HepG2 (cell line): ENCODE measurements around the gene CSNK1G1. TPM values are rescaled to one million over a fixed set of nuclear protein-coding genes. Genes with fewer than 3 reads are reported as not detected.

Experiments used
- FOSL1 ChIP-seq: sonication (generic); formaldehyde crosslinking; IDR thresholded peaks from 2 replicates; pipeline ENCODE4 v1.9.0; 2021; ENCODE audit warnings: missing genetic modification reagents, borderline replicate concordance
- IRF2 ChIP-seq: IDR thresholded peaks from 2 replicates; pipeline ENCODE4 v1.6.1; 2018; ENCODE audit warnings: missing genetic modification reagents, missing compliant biosample characterization
- SETDB1 ChIP-seq: sonication (generic); formaldehyde crosslinking; IDR thresholded peaks from 2 replicates; pipeline ENCODE4 v1.5.1; 2020; ENCODE audit warnings: missing genetic modification reagents, mild to moderate bottlenecking, borderline replicate concordance
- TOE1 ChIP-seq: sonication (generic); formaldehyde crosslinking; IDR thresholded peaks from 2 replicates; pipeline ENCODE4 v1.4.0; 2020; ENCODE audit warnings: mild to moderate bottlenecking, missing genetic modification reagents
- ZNF737 ChIP-seq: sonication (generic); formaldehyde crosslinking; IDR thresholded peaks from 2 replicates; pipeline ENCODE4 v1.5.0; 2020; ENCODE audit warnings: missing genetic modification reagents, mild to moderate bottlenecking, borderline replicate concordance
- polyA plus RNA-seq, 8 experiments: library from polyadenylated mRNA; depleted of rRNA in 3 of 8; stranded (reverse) in 7 of 8; unstranded in 1 of 8; fragments of >200 nt; fragmentation: Illumina TruSeq in 4 of 8; extraction: Trizol in 4 of 8; gene quantifications; 2 replicates each; pipeline versions ENCODE4 v1.2.1 to v1.2.3, GENCODE V29; 2011 to 2016; ENCODE audit warnings: low read depth in 4 of 8, missing spikeins in 1 of 8, mixed read lengths in 1 of 8; ENCODE audit not compliant: insufficient read depth in 1 of 8
- total RNA-seq, 5 experiments: library from RNA; depleted of rRNA; stranded (reverse); fragments of >200 nt; fragmentation: Illumina TruSeq; extraction: Trizol; gene quantifications; 2 replicates each; pipeline ENCODE4 v1.2.3, GENCODE V29; 2016; ENCODE audit warnings: low read depth in 1 of 5
- TF ChIP-seq, protein P1 (sequence below): sonication (generic); formaldehyde crosslinking; IDR thresholded peaks from 2 replicates; pipeline ENCODE4 v1.8.0; 2022; ENCODE audit warnings: mild to moderate bottlenecking, missing genetic modification reagents; ENCODE audit not compliant: insufficient replicate concordance
- TF ChIP-seq, protein P2 (sequence below): sonication (generic); formaldehyde crosslinking; IDR thresholded peaks from 2 replicates; pipeline ENCODE4 v1.4.0; 2020; ENCODE audit warnings: missing genetic modification reagents, borderline replicate concordance
- TF ChIP-seq, protein P3 (sequence below): sonication (generic); formaldehyde crosslinking; IDR thresholded peaks from 2 replicates; pipeline ENCODE4 v1.4.0; 2020; ENCODE audit warnings: missing genetic modification reagents, mild to moderate bottlenecking, borderline replicate concordance

Gene CSNK1G1
- total and polyA plus RNA-seq, 2 of the 13 experiments (the other 11 are each of a cell fraction or from before 2014, with no cell fraction given): 8.5 to 12.6 TPM

DNA sequence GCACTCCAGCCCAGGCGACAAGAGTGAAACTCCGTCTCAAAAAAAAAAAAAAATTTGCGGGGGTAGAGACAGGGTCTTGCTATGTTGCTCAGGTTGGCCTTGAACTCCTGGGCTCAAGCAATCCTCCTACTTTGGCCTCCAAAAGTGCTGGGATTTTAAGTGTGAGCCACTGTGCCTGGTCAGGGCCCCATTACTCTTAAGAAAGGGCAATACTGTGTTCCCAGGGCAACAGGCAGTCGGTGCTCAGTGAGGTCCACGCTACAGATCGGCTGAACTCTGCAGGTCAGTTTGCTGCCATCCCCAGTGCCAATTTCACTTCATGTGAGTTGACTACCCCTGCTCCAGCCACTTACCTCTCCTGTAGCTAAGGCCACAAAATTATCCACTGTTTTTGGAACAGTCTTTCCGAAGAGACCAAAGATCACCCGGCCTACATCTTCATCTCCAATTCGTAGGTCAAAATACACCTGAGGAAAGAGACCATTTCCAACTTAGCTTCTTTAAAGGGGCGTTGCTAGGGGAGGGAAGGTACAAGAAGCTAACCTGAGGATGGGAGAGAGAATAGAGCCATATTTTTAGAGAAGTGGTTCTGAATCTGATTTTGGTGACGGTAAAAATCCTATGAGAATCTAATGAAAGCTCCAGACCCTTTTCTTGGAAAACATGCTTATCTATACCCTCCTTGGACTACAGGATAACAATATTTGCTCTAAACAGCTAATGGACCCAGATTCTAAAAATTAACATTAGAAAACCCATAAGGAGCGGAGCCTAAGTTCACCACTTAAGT, 194.1 kb downstream of the CSNK1G1 start (continued):
- no peak for TF ChIP-seq TOE1 (CRISPR knock-in tag)
- TF ChIP-seq IRF2 (CRISPR knock-in tag): no peak
- TF ChIP-seq, protein P1, sequence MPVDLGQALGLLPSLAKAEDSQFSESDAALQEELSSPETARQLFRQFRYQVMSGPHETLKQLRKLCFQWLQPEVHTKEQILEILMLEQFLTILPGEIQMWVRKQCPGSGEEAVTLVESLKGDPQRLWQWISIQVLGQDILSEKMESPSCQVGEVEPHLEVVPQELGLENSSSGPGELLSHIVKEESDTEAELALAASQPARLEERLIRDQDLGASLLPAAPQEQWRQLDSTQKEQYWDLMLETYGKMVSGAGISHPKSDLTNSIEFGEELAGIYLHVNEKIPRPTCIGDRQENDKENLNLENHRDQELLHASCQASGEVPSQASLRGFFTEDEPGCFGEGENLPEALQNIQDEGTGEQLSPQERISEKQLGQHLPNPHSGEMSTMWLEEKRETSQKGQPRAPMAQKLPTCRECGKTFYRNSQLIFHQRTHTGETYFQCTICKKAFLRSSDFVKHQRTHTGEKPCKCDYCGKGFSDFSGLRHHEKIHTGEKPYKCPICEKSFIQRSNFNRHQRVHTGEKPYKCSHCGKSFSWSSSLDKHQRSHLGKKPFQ (CRISPR knock-in tag): peak; percentile 70
- TF ChIP-seq FOSL1 (CRISPR knock-in tag): no peak
- TF ChIP-seq, protein P2, sequence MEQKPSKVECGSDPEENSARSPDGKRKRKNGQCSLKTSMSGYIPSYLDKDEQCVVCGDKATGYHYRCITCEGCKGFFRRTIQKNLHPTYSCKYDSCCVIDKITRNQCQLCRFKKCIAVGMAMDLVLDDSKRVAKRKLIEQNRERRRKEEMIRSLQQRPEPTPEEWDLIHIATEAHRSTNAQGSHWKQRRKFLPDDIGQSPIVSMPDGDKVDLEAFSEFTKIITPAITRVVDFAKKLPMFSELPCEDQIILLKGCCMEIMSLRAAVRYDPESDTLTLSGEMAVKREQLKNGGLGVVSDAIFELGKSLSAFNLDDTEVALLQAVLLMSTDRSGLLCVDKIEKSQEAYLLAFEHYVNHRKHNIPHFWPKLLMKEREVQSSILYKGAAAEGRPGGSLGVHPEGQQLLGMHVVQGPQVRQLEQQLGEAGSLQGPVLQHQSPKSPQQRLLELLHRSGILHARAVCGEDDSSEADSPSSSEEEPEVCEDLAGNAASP (CRISPR knock-in tag): no peak
- TF ChIP-seq ZNF737 (CRISPR knock-in tag): no peak
- no peak for TF ChIP-seq SETDB1 (CRISPR knock-in tag)
- TF ChIP-seq, protein P3, sequence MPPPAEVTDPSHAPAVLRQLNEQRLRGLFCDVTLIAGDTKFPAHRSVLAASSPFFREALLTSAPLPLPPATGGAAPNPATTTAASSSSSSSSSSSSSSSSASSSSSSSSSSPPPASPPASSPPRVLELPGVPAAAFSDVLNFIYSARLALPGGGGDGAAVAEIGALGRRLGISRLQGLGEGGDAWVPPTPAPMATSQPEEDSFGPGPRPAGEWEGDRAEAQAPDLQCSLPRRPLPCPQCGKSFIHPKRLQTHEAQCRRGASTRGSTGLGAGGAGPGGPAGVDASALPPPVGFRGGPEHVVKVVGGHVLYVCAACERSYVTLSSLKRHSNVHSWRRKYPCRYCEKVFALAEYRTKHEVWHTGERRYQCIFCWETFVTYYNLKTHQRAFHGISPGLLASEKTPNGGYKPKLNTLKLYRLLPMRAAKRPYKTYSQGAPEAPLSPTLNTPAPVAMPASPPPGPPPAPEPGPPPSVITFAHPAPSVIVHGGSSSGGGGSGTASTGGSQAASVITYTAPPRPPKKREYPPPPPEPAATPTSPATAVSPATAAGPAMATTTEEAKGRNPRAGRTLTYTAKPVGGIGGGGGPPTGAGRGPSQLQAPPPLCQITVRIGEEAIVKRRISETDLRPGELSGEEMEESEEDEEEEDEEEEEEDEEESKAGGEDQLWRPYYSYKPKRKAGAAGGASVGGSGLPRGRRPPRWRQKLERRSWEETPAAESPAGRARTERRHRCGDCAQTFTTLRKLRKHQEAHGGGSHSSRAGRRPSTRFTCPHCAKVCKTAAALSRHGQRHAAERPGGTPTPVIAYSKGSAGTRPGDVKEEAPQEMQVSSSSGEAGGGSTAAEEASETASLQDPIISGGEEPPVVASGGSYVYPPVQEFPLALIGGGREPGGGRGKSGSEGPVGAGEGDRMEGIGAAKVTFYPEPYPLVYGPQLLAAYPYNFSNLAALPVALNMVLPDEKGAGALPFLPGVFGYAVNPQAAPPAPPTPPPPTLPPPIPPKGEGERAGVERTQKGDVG (CRISPR knock-in tag): 0 out of 2 replicates have a peak, but pooled peaks have one; percentile 8
